NCI-H2107 (cell line): Measurements from ENCODE around the gene FANCG.

Experiments
- DNase-seq: peaks from one replicate; lab custom pipeline; 2025; lab: John Stamatoyannopoulos, UW

The FANCG gene

DNA sequence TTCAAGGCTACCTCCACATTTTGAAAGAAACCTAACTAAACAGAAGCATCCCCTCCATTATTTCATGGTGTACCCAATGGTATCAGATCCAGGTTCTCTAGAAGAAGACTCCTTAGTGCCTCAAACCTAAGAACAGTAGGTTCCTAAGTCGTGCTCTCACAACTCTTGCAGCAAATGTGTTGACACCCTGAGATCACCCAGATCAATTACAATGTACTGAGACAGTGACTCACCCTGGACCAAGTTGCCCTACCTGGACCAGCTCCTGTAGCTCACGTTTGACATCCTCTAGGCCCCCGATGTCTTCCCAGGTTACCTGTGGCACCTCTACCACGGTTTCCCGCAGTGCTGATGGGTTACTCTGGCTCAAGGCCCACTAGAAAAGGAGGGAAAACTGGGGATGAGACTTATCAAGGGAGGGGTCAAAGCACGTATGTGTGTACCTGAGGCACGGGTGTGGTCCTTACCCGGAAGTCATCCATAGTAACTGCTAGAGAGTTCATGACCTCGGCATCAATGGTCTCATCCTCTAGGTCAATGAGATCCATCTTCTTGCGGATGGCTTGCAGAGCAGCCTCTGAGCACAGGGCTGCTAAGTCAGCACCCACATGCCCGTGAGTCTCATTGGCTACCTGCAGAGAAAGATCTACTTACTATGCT, 19.1 kb downstream of the FANCG start:
- no peak for DNase-seq

DNA sequence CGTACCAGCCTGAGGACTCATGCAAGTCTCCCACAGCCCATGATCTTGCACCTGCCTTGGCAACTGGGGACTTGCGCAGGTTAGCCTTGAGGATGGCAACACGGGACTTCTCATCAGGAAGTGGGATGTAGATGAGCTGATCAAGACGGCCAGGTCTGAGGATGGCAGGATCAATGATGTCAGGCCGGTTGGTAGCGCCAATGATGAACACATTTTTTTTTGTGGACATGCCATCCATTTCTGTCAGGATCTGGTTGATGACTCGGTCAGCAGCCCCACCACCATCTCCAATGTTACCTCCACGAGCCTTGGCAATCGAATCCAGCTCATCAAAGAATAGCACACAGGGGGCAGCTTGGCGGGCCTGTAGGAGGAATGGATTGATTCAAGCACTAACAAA, 20.3 kb downstream of the FANCG start:
- no peak for DNase-seq

DNA sequence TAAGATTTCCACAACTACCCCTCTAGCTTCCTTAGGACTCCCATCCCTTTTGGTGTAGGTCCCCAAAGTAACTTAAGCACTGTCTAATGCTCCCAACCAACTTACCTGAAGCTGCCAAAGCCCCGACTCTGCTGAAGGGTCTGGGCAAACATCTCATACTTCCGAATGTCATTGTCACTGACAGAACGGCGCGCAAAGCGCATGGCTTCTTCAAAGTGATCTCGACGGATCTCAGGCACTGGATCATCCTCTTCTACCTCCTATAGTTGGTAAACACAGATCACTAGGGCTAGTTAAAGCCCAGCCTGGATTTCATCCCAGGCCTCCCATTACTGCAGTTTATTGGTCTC, 22.5 kb downstream of the FANCG start:
- no peak for DNase-seq

DNA sequence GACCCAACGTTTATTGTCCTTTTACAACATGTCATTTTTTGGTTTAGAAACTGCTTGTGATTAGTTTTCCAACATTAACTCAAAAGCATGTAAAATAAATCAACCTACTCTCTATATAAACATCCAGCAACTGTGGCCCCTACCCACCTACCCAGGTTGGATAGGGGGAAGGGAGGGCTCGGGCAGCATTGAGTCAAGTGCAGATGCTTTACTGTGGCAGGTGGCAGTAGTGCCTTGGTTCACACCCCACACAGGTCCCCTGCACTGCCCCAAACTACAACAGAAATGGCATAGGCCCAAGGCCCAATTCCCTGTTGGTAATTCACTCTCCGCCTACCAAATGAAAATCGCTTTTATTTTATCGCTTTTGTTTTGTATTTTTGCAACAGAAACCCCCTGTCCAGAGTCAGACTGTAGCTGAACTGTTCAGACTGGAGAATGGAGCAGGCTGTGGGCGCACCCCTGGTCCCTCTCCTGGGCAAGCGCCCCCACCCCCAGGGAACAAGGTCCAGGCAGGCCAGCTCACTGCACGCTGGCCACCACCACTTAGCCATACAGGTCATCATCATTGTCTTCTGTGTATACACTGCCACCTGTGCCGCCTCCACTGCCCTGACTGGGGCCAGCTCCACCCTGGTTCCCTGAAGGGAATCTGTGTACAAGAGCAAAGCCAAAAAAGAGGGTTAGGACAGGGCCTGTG, 23.0 kb downstream of the FANCG start:
- DNase-seq: no peak

DNA sequence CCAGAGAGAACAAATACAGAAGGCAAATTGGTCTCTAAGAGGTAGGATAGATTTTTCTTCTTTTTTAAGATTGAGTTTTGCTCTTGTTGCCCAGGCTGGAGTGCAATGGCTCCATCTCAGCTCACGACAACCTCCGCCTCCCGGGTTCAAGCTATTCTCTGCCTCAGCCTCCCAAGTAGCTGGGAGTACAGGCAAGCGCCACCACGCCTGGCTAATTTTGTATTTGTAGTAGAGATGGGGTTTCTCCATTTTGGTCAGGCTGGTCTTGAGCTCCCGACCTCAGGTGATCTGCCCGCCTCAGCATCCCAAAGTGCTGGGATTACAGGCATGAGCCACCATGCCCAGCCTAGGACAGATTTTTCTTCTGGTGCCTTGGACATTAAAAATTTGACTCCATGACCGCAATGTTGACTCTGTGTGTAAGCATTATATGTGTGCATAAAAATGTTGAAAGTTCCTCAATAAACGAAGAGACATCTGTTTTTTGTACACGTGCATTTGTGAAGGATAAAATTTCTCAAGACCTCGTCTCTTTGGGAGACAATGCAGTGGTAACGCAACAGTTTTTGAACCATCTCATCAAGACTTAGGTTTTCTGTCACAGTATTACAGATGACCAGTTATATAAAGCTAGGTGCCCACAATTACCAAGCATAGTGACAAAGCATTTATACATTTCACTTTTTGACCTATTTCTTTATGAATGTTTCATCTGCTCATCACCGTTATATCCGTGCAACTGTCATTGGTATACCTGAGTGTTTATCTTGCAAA, 24.7 kb downstream of the FANCG start:
- no peak for DNase-seq

DNA sequence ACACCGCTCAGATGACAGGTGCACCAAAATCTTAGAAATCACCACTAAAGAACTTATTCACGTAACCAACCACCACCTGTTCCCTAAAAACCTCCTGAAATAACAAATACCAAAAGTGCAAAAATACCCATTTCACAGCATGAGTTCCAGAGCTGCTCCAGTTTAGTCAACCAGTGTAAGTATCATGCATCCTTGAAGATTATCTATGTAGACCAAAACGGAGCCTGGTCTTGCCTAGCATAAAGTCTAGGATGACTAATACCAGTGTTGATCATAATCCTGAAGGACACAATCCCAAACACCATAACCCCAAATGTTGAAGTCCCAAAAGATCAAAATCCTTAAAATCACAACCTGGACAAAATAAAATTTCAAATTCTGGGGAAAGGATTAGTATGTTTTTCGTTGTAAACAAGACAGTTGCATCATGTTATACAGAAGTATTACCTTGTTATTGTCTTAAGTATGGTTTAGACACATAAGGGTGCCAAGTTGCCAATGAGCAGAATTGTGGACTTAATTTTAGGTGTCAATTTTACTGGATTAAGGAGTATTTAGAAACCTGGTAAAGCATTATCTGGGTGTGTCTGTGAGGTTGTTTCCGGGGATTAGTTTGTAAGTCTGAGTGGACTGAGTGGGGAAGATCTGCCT, 25.4 kb downstream of the FANCG start:
- no peak for DNase-seq

DNA sequence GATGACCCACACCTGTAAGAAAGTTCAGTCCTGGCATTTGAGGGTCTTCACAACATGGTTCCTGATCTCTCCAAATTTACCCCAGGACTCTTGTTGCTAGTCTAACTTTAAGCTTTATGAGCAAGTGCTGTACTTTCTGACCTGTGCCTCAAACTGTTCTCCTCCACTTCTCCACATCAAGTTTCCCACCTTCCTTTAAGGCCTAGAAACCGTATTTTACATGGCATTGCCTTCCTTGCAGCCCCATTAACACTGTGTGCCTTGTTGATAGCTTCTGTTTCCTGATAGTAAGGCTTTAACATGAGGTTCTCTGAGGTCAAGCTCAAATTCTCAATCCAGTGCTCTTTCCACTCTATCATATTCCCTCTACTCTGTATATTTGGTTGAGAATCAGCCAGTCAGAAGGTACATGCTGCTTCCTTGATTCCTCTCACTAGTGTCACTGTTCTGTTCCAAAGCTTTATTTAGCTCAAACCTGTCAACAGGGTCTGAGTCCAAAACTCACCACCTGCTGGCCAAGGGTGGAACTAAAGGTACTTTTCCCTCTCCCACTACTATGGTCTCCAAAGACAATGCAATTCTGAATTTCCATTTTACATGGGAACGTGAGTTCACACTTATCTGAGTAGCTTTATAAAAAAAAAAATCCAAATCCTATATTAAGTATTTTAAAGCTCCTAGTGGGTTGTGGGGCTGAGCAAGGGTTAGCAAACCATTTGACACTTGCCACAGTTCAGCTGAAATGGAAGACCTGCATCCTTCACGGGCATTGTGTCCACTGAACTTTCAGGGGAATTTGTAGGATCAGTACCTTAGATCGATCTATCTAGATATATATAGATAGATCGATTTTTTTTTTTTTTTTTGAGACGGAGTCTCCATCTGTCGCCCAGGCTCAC, 28.4 kb downstream of the FANCG start:
- DNase-seq: no peak

DNA sequence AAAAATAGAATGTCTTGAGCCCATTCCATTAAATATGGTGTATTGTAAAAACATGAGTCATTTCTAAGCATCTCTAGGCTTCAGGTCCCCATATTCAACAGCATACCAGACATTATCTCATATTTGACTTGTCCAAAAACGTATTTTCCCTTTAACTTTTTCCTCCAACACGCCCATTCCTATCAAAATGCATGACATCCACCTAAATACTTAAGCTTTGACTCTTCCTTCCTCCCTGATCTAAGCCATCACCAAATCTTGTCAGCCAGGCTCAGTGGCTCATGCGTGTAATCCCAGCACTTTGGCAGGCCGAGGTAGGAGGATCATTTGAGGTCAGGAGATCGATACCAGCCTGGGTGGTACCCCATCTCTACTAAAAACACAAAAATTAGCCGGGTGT, 31.2 kb downstream of the FANCG start:
- no peak for DNase-seq

DNA sequence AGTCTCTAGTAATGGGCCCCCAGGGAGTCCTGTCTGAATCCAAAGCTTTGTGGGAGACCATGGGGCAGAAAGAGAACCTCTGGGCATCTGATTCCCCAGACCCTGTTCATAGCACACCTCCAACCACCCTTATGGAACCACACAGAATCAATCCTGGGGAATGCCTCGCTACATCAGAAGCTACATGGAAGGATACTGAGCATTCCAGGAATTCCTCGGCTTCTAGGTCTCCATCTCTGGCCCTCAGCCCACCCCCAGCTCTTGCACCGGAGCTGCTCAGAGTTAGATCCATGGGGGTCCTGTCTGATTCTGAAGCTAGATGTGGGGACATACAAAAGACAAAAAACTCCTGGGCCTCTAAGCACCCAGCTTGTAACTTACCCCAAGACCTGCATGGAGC, 35.7 kb downstream of the FANCG start:
- no peak for DNase-seq

DNA sequence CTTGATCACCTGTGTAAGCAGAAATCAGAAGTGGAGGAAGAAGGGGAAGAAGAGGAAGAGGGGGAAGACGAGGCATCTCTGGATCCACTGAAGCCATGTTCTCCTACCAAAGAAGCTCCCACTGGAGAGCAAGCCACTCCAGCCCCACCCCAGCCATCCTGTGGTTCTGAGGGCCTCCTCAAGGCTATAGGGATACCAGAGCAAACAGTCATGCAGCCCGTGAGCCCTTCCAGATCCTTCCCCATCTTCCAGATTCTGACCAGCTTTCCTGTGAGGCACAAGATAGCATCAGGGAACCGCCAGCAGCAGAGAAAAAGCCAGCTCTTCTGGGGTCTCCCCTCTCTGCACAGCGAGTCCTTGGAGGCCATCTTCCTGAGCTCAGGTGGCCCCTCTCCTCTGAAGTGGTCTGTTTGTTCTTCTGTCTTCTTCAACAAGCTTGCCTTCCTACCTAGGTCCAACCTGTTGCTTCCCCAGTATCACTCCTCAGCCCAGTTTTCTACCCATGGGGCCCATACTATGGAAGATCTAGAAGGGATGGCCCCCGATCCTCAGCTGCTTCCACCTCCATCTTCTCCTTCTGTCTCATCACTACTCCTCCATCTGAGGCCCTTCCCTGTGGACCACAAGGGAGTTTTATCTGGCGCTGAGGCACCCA, 36.7 kb downstream of the FANCG start:
- DNase-seq: no peak

DNA sequence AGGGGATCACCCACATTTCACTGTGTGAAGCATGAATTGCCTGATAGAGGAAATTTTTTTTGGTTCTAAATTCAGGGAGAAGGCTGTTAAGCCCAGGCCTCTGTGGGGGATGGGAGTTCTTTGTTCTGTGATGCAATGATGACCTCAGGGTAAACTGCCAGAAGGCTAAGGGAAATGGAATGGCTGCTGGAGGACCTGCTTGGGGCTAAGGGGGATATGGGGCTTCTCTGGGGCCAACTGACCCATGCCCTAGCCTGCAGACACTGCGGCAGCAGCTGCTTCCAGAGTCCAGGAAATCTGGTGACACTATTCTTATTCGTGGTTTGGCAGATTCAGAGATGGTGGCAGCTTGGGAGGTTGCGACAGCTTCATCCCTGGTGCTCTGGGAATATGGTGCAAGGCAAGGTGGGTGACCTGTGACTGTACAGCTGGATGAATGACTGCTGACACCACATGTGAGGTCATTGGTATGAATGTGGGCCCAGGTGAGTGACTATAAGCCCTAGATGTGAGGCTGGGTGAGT, 37.6 kb downstream of the FANCG start:
- no peak for DNase-seq

DNA sequence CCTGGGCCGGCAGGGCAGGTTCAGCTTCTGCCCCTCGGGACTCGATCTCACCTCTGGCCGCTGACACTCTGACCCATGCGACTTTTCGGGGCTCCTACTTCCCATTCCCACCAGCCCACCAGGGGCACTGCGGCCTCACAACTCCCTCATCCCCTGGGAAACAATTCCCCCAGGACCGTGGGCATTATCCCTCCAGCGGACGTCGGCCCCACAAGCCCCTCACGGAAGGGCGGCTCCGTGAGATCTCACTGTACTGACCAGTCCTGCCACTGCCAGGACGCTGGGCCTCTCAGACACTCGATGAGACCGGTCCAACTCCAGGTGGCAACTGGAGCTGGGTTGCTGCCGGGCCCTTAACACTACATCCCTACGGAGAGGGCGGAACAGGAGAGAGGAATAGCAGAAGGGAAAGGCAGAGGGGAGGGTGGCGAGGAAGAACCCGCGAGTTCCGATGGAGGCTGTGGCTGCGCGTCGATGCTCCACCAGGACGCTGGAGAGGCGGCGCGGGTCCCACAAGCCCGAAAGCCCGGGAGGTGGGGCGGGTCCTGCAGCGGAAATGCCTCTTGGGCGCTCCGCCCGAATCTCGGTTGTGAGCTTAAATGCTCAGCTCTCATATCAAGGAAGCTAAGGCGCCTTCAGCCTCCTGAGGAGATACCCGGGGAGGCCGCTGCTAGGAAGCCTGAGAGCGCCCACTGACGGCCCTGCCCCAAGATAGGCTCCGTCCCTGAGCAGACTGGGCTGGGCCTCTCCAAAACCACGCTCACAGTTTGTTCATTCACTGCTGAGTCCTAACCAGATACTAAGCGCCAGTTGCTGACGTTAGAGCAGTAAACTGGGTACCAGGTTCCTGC, 43.7 kb downstream of the FANCG start:
- DNase-seq: no peak

DNA sequence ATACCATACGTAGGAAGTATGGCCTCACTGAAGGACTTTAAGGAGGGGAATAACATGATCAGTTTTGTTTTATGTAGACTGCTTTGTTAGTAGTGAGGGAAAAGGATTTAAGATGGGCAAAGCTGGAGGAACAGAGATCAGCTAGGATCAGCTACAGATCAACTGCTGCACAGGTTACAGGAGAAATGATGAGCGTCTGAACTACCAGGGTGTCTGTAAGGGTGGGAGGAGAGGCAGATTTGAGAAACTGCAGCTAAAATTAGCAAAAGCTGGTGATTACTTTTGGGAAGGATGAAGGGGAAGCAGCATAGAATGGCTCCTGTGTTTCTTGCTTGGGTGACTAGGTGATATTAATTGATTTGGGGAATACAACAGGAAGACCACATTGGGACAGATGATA, 46.6 kb downstream of the FANCG start:
- no peak for DNase-seq

DNA sequence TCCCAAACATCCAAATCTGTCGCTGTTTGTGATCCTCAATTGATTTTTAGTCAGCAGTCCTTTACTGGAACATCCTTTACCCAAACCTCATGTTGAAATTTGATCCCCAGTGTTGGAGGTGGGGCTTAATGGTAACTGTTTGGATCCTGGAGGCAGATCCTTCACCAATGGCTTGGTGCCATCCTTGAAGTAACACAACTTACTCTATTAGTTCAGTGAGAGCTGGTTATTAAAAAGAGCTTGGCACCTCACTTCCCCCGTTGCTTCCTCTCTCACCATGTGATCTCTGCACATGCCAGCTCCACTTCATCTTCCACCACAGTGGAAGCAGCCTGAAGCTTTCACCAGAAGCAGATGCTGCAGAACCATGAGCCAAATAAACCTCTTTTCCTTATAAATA, 49.9 kb downstream of the FANCG start:
- no peak for DNase-seq

DNA sequence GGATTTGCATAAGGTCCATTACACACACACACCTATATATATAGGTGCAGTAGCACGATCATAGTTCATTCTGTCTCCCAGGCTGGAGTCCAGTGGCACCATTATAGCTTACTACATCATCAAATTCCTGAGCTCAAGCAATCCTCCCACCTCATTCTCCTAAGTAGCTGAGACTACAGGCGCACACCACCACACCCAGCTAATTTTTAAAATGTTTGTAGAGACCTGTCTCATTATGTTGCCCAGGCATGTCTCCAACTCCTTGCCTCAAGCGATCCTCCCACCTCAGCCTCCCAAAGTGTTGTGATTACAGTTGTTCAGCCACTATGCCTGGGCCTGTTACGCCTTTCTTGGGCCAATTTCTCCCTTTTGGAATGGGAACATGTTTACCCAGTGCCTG, 50.5 kb downstream of the FANCG start:
- no peak for DNase-seq

DNA sequence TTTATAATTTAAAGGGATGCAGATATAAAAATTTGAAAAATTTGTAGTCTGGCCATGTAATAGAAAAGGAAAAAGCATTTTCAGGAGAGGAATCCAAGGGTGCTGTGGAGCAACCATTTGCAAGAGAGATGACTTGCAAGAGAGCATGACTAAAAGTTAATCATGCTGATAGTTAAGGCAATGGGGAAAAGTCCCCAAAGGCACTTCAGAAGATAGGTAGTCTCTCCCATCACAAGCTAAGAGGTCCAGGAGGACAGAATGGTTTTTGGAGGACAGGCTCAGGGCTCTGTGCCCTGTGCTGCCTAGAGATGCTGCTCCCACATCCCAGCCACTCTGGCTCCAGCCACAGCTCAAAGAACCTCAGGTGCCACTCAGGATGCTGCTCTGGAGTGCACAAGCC, 51.4 kb downstream of the FANCG start:
- no peak for DNase-seq

DNA sequence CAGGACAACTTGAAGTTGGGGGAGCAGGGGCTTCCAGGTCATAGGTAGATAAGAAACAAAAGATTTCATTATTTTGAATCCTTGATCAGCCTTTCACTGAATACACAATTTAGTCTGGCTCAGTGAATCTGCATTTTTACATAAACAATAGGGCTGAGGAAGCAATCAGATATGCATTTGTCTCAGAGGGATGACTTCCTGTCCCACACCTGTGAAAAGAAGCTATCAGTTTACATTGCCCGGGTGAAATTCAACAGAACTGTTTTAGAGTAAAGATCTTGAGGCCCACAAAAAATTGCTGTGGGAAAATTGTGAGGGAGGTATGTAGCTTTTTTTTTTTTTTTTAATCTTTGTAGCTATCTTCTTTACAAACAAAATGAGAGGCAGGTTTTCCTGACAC, 51.9 kb downstream of the FANCG start:
- no peak for DNase-seq

DNA sequence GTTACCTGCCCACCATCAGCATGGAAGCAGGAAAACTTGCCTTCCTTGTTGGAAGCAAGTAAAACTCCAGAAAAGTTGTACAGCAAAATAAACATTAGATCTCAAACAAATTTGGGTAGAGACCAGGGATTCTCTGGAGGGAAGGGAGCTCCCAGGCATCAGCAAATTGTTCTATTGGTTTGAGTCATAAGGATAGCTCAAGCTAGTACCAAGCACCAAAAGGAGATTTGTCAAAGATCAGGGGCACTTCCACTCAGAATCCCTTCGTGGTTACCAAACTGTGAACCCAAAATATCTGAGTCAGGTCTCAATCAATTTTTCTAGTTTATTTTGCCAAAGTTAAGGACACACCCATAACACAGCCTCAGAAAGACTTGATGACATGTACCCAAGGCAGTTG, 52.4 kb downstream of the FANCG start:
- DNase-seq: no peak

DNA sequence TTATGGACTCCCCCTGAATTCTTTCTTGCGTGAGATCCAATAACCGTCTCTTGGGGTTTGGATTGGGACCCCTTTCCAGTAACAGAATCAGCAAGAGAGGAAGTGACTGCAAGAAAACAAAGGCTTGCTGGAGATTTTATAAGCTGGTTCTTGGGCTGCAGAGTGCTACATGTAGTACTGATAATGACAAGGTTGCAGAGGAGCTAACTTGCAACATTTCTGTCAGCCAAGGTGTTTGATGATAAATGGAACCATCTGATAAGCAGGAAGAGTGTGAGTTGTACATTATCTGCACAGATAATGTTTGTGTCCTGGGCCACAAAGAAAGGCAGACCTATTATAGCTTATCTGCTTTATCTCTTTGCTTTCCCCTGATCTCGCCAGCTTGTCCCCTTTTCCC, 53.1 kb downstream of the FANCG start:
- DNase-seq: no peak
